Erythroblast (primary cell): ENCODE results near the gene CDC25A.

ENCODE experiments used
- GATA1 ChIP-seq: IDR thresholded peaks from 2 replicates; pipeline ENCODE4 v1.6.1; 2011; ENCODE audit warnings: low read depth, mild to moderate bottlenecking, control low read depth, low read length, moderate library complexity
- POLR2A ChIP-seq: IDR thresholded peaks from 2 replicates; pipeline ENCODE4 v1.6.1; 2011; ENCODE audit warnings: mild to moderate bottlenecking, low read length

GRCh38 chr3:48128774-48129173, 59.4 kb downstream of the CDC25A start:
- no peak for TF ChIP-seq POLR2A
- TF ChIP-seq GATA1: no peak
